SK-N-MC (cell line): ENCODE results near the gene GSS.

Experiments
- DNase-seq: peaks from one replicate; pipeline ENCODE4 v3.0.0-alpha.2; 2011; ENCODE audit warnings: low read depth, low spot score
- H3K27ac ChIP-seq: fragments of 200-600 bp; sonication (generic); 2 replicates; pipeline ENCODE4 v1.5.1; 2016; ENCODE audit warnings: mixed run types
- H3K36me3 ChIP-seq: fragments of 200-600 bp; sonication (generic); 2 replicates; pipeline ENCODE4 v1.6.1; 2017; ENCODE audit warnings: antibody characterized with exemption, low read length, mixed read lengths; ENCODE audit not compliant: insufficient read depth
- H3K4me3 ChIP-seq: fragments of 200-600 bp; sonication (generic); 2 replicates; pipeline ENCODE4 v1.5.1; 2016
- H3K9ac ChIP-seq: fragments of 200-600 bp; sonication (generic); 2 replicates; pipeline ENCODE4 v1.8.0; 2017; ENCODE audit warnings: mixed run types, mixed read lengths; ENCODE audit not compliant: insufficient read length
- H3K9me3 ChIP-seq: fragments of 200-600 bp; sonication (generic); 2 replicates; pipeline ENCODE4 v1.6.1; 2017; ENCODE audit warnings: low read depth, mild to moderate bottlenecking, antibody characterized with exemption, low read length, moderate library complexity, mixed read lengths
- EZH2 ChIP-seq: fragments of 200-600 bp; sonication (generic); IDR thresholded peaks from one replicate; pipeline ENCODE4 v1.6.1; 2017; ENCODE audit warnings: antibody characterized with exemption
- FOXP2 ChIP-seq: optimal IDR thresholded peaks from 2 replicates; pipeline ENCODE3; 2011; ENCODE audit warnings: mild to moderate bottlenecking, moderate library complexity; ENCODE audit not compliant: insufficient read depth; ENCODE audit errors: extremely low read length, control extremely low read depth
- POLR2AphosphoS5 ChIP-seq: IDR thresholded peaks from 2 replicates; pipeline ENCODE4 v1.6.1; 2012; ENCODE audit warnings: mild to moderate bottlenecking, low read depth, low read length, borderline replicate concordance

The GSS gene

GRCh38 chr20:34964486-34964885, 8.9 kb upstream of the GSS start:
- Histone ChIP-seq H3K9me3 (no peaks in the 10 kb centered on the region), H3K36me3 (no peaks in the 10 kb centered on the region), H3K4me3 (no peak overlapping the region), H3K27ac (no peak overlapping the region), H3K9ac (no peak overlapping the region)
- TF ChIP-seq POLR2AphosphoS5, result no peak
- no peak for DNase-seq

GRCh38 chr20:34956751-34957472, 1.3 kb upstream of the GSS start:
- TF ChIP-seq EZH2, result no peak
- H3K9ac ChIP-seq, result no peak overlapping the region
- H3K4me3 ChIP-seq, result no peak overlapping the region

GRCh38 chr20:34956041-34956458, 444 bp upstream of the GSS start:
- Histone ChIP-seq H3K36me3 (peaks cover 5% of the 10 kb centered on the region; the same call in 1 of the 2 replicates), H3K4me3 (peak overlapping the region; percentile 87), H3K27ac (no peak overlapping the region), H3K9ac (peak overlapping the region; percentile 86), H3K9me3 (no peaks in the 10 kb centered on the region)
- no peak for DNase-seq
- no peak for TF ChIP-seq EZH2
- no peak for TF ChIP-seq POLR2AphosphoS5
- no peak for TF ChIP-seq FOXP2

More at GRCh38 chr20:34956751-34957472, 1.3 kb upstream of the GSS start:
- no peak for DNase-seq
- H3K36me3 ChIP-seq, result no peaks in the 10 kb centered on the region
- no peaks in the 10 kb centered on the region for H3K9me3 ChIP-seq
- no peak overlapping the region for H3K27ac ChIP-seq

- peak overlapping the region; percentile 87 for H3K4me3 ChIP-seq
- H3K36me3 ChIP-seq, result peaks cover 9% of the 10 kb centered on the region
- no peaks in the 10 kb centered on the region for H3K9me3 ChIP-seq
- H3K27ac ChIP-seq, result no peak overlapping the region
- TF ChIP-seq FOXP2, result no peak
- TF ChIP-seq EZH2, result no peak
- TF ChIP-seq POLR2AphosphoS5, result no peak
- no peak for DNase-seq
- H3K9ac ChIP-seq, result peak overlapping the region; percentile 86
Measured at GRCh38 chr20:34954904-34955230, 739 bp downstream of the GSS start.

GRCh38 chr20:34953960-34954359, 1.6 kb downstream of the GSS start:
- Histone ChIP-seq H3K27ac (no peak overlapping the region), H3K4me3 (no peak overlapping the region), H3K9ac (no peak overlapping the region), H3K36me3 (peaks cover 16% of the 10 kb centered on the region), H3K9me3 (no peaks in the 10 kb centered on the region)
- no peak for TF ChIP-seq EZH2
- no peak for TF ChIP-seq FOXP2
- TF ChIP-seq POLR2AphosphoS5, result no peak
- DNase-seq, result no peak

- H3K9me3 ChIP-seq, result no peaks in the 10 kb centered on the region
Measured at GRCh38 chr20:34952671-34953070, 2.9 kb downstream of the GSS start.

GRCh38 chr20:34951652-34952051, 4.0 kb downstream of the GSS start:
- DNase-seq, result no peak
- Histone ChIP-seq H3K4me3 (no peak overlapping the region), H3K27ac (no peak overlapping the region), H3K9ac (no peak overlapping the region), H3K36me3 (peaks cover 23% of the 10 kb centered on the region), H3K9me3 (no peaks in the 10 kb centered on the region)
- TF ChIP-seq POLR2AphosphoS5, result no peak
- no peak for TF ChIP-seq FOXP2
- TF ChIP-seq EZH2, result no peak

More at GRCh38 chr20:34952671-34953070, 2.9 kb downstream of the GSS start:
- no peak for TF ChIP-seq FOXP2
- no peak for TF ChIP-seq POLR2AphosphoS5
- Histone ChIP-seq H3K4me3 (peak overlapping the region; percentile 43), H3K27ac (peak overlapping the region; percentile 81), H3K36me3 (peaks cover 22% of the 10 kb centered on the region), H3K9ac (no peak overlapping the region)
- peak; percentile 20 for DNase-seq

- no peak for TF ChIP-seq FOXP2
- no peak for TF ChIP-seq EZH2
- no peak for TF ChIP-seq POLR2AphosphoS5
- Histone ChIP-seq H3K9ac (no peak overlapping the region), H3K4me3 (no peak overlapping the region), H3K27ac (no peak overlapping the region), H3K9me3 (no peaks in the 10 kb centered on the region), H3K36me3 (peaks cover 27% of the 10 kb centered on the region)
- no peak for DNase-seq
Measured at GRCh38 chr20:34951252-34951651, 4.4 kb downstream of the GSS start.

GRCh38 chr20:34949120-34949519, 6.5 kb downstream of the GSS start:
- peaks cover 41% of the 10 kb centered on the region for H3K36me3 ChIP-seq
- TF ChIP-seq EZH2, result no peak
- no peak for TF ChIP-seq FOXP2
- no peak for TF ChIP-seq POLR2AphosphoS5
- DNase-seq, result no peak

More at GRCh38 chr20:34949120-34949519, 6.5 kb downstream of the GSS start:
- Histone ChIP-seq H3K9ac (no peak overlapping the region), H3K27ac (no peak overlapping the region), H3K9me3 (no peaks in the 10 kb centered on the region), H3K4me3 (no peak overlapping the region)
